Tibial artery (tissue), 4 donors: Measurements from ENCODE around the gene TADA3.

Experiments
- DNase-seq, 2 donors: peaks; one replicate each; pipeline ENCODE4 v3.0.0-alpha.2; 2019
- H3K27ac ChIP-seq, 2 donors: fragments of 200-600 bp; sonication (generic) in 1 of 2; 1 replicate in 1 of 2; 2 replicates in 1 of 2; pipeline ENCODE4 v1.5.1; 2018 to 2019; ENCODE audit warnings: mild to moderate bottlenecking in 1 of 2
- H3K27me3 ChIP-seq, 2 donors: fragments of 200-600 bp; sonication (generic) in 1 of 2; one replicate each; pipeline versions ENCODE4 v1.5.1 to v1.6.0; 2016 to 2019
- H3K36me3 ChIP-seq, 3 donors: fragments of 200-600 bp; sonication (generic) in 2 of 3; one replicate each; pipeline ENCODE4 v1.5.1; 2016 to 2019; ENCODE audit warnings: mild to moderate bottlenecking in 2 of 3
- H3K4me1 ChIP-seq, 4 donors: fragments of 200-600 bp; sonication (generic) in 2 of 4; 1 replicate in 3 of 4; 2 replicates in 1 of 4; pipeline ENCODE4 v1.5.1; 2016 to 2019
- H3K4me3 ChIP-seq, 2 donors: fragments of 200-600 bp; sonication (generic) in 1 of 2; 1 replicate in 1 of 2; 2 replicates in 1 of 2; pipeline ENCODE4 v1.5.1; 2018 to 2019; ENCODE audit warnings: mild to moderate bottlenecking in 2 of 2
- H3K9me3 ChIP-seq, 3 donors: fragments of 200-600 bp; sonication (generic) in 1 of 3; one replicate each; pipeline ENCODE4 v1.5.1; 2016 to 2019
- CTCF ChIP-seq, 2 experiments: fragments of 200-600 bp in 1 of 2; fragments of 450-650 bp in 1 of 2; IDR thresholded peaks; one replicate each; pipeline ENCODE4 v1.5.1; 2017 to 2019; ENCODE audit warnings: antibody characterized with exemption in 2 of 2, mild to moderate bottlenecking in 1 of 2, moderate library complexity in 1 of 2
- intact Hi-C: fragments of 100-400 bp; cut with DNase I; formaldehyde crosslinking; loops from one replicate; pipeline ENCODE4 v1.15.0; 2023; ENCODE audit warnings: low total_unique reads

The TADA3 gene

GRCh38 chr3:9825451-9826040 is 33.3 kb upstream of the TADA3 start:
- no peaks in the 10 kb centered on the region for H3K27me3 ChIP-seq
- DNase-seq, result no peak
- TF ChIP-seq CTCF (IDR thresholded peaks at IDR 0.05), result no peak
- intact Hi-C loops, result no loop called here
- H3K27ac ChIP-seq, result no peak overlapping the region
- H3K4me3 ChIP-seq, result no peak overlapping the region
- peaks cover 6 to 43% (median 24%) of the 10 kb centered on the region in 3 donors for H3K36me3 ChIP-seq
- H3K4me1 ChIP-seq, result no peaks in the 10 kb centered on the region
- H3K9me3 ChIP-seq, result no peaks in the 10 kb centered on the region

- no peak for TF ChIP-seq CTCF (IDR thresholded peaks at IDR 0.05)
- Histone ChIP-seq H3K4me1 (no peaks in the 10 kb centered on the region), H3K27me3 (no peaks in the 10 kb centered on the region), H3K4me3 (no peak overlapping the region), H3K36me3 (peaks cover 0 to 38% (median 3%) of the 10 kb centered on the region in 3 donors), H3K27ac (no peak overlapping the region), H3K9me3 (no peaks in the 10 kb centered on the region)
- no peak for DNase-seq
- intact Hi-C loops, result no loop called here
Observed at GRCh38 chr3:9820946-9821345, 28.7 kb upstream of the TADA3 start.

GRCh38 chr3:9820543-9820942 is 28.3 kb upstream of the TADA3 start:
- intact Hi-C loops, result no loop called here
- DNase-seq, result no peak

DNA sequence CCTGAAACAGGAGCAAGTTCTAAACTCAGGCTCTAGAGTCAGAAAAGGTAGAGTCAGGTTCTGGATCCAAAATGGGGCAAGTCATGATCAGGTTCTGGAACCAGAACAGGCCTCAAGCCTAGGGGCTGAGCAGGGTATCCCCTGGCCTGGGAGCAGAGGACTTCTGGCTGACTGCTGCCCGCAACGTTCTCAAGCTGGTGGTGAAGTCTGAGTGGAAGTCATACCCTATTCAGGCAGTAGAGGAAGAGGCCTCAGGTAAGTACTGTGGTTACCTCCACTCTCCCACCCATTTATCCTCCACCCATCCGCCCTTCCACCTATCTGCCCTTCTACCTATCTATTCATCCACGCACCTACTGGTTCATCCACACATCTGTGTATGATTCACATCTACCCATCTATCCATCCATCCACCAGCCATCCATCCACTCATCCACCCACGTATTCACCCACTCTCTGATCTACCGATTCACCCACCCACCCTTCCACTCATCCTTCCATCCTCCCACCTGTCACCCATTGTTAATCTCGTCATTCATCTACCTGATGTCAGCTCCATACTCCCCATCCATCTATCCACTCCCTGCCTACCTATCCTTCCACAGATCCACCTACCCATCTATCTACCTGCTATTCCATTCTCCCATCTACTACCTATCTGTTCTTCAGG is 26.5 kb upstream of the TADA3 start:
- no peak overlapping the region for H3K27ac ChIP-seq
- no peak overlapping the region for H3K4me3 ChIP-seq
- no peaks in the 10 kb centered on the region for H3K27me3 ChIP-seq
- no peaks in the 10 kb centered on the region for H3K4me1 ChIP-seq
- no peak for TF ChIP-seq CTCF (IDR thresholded peaks at IDR 0.05)
- peaks cover 0 to 57% (median 3%) of the 10 kb centered on the region in 3 donors for H3K36me3 ChIP-seq
- no peaks in the 10 kb centered on the region for H3K9me3 ChIP-seq
- intact Hi-C loops, result no loop called here
- no peak for DNase-seq

More at GRCh38 chr3:9820543-9820942, 28.3 kb upstream of the TADA3 start:
- H3K27ac ChIP-seq, result no peak overlapping the region
- H3K27me3 ChIP-seq, result no peaks in the 10 kb centered on the region
- H3K9me3 ChIP-seq, result no peaks in the 10 kb centered on the region
- H3K36me3 ChIP-seq, result peaks cover 0 to 42% (median 3%) of the 10 kb centered on the region in 3 donors
- H3K4me1 ChIP-seq, result no peaks in the 10 kb centered on the region
- no peak for TF ChIP-seq CTCF (IDR thresholded peaks at IDR 0.05)
- no peak overlapping the region for H3K4me3 ChIP-seq

DNA sequence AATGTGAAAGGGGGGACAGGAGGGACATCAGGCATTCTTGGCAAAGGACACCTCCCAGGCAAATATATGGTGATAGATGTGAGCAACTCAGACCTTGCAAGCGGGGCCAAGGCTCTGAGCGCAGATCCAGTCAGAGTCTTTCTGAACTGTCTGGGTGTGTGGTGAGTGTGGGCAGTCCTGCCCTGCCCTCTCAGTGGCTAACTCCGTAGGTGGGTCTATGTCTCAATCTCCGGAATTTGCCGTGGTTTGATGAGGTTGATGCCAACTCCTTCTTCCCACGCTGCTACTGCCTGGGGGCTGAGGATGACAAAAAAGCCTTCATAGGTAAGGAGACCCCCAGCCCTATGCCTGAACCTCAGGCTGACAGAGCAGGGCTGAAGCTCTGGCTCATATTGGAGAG is 25.2 kb upstream of the TADA3 start:
- no peak for DNase-seq
- H3K9me3 ChIP-seq, result no peaks in the 10 kb centered on the region
- no peak overlapping the region for H3K4me3 ChIP-seq
- TF ChIP-seq CTCF (IDR thresholded peaks at IDR 0.05), result no peak
- peaks cover 0 to 71% (median 14%) of the 10 kb centered on the region in 3 donors for H3K36me3 ChIP-seq
- H3K27ac ChIP-seq, result no peak overlapping the region
- H3K4me1 ChIP-seq, result no peaks in the 10 kb centered on the region
- intact Hi-C loops, result no loop called here
- H3K27me3 ChIP-seq, result no peaks in the 10 kb centered on the region
